ENCODE measurements around the gene UGT1A7. TPM values are rescaled to one million over a fixed set of nuclear protein-coding genes. Genes with fewer than 3 reads are reported as not detected.

UGT1A7 gene
- polyA plus RNA-seq, 1 donor from 2014 or later = not detected

DNA sequence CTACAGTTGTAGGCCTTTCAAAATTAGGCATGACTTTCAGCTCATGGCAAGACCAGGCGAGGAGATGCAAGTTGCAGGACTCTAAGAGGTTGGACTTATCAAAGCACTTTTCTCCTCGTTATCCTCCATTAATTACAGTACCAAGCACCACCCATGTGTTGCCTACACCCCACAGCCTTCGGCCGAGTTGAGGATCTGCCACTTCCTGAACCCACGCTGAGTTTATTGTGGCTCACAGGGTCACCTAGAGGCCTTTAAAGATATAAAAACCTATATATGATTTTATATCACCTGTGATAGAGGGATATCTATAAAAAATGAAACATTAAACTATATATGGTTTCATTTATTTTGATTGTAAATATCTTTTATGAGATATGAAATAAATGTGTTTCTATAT lies 42.9 kb upstream of the UGT1A7 start:
- Histone ChIP-seq H3K4me3 (ENCODE audit: low read length) (no peak overlapping the region), H3K36me3 (ENCODE audit: insufficient read depth, low read length) (no peaks in the 10 kb centered on the region), H3K79me2 (replicated peaks; ENCODE audit: insufficient read depth, low read length) (no peaks in the 10 kb centered on the region), H3K27me3 (ENCODE audit: insufficient read depth, low read depth, low read length) (no peaks in the 10 kb centered on the region), H3K27ac (ENCODE audit: low read length) (no peak overlapping the region), H3K9ac (ENCODE audit: low read length) (no peak overlapping the region), H3K4me2 (ENCODE audit: low read length) (no peak overlapping the region), H3F3A (ENCODE audit: insufficient read depth, low read length, poor library complexity, severe bottlenecking) (no peaks in the 10 kb centered on the region), H2AFZ (ENCODE audit: low read depth, low read length) (no peak overlapping the region), H3K9me3 (ENCODE audit: low read length) (no peaks in the 10 kb centered on the region), H3K9me2 (ENCODE audit: insufficient read depth, low read length) (no peaks in the 10 kb centered on the region), H4K20me1 (ENCODE audit: insufficient read depth) (no peaks in the 10 kb centered on the region)
- TF ChIP-seq POLR2AphosphoS5 (IDR thresholded peaks at IDR 0.05) (no peak), SMC3 (conservative IDR thresholded peaks at IDR 0.05; ENCODE audit: poor library complexity) (no peak), RAD21 (conservative IDR thresholded peaks at IDR 0.05) (no peak), EZH2 (IDR thresholded peaks at IDR 0.05; ENCODE audit: borderline replicate concordance, insufficient read depth, low read length, poor library complexity, severe bottlenecking) (no peak)

DNA sequence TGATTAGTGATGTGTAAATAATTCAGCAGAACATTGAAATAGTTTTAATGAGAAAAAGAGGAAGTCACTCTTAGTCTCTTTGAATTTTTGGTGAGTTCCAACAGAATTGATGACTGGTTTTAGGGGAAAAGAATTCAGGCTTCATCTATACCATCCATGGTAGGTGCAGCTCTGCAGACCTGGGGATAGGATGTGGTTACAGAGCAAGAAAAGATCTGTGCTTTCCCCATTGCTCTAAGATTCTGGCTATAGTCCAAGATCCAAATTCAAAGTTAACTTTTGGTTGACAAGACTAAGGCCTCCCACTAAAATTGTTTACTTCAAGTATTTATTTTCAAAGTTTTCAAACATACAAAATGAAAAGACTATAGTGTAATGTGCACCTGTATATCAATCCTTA lies 41.8 kb upstream of the UGT1A7 start:
- Histone ChIP-seq H3K4me3 (ENCODE audit: low read length) (no peak overlapping the region), H3K27me3 (ENCODE audit: insufficient read depth, low read depth, low read length) (no peaks in the 10 kb centered on the region), H2AFZ (ENCODE audit: low read depth, low read length) (no peak overlapping the region), H3K36me3 (ENCODE audit: insufficient read depth, low read length) (no peaks in the 10 kb centered on the region), H3F3A (ENCODE audit: insufficient read depth, low read length, poor library complexity, severe bottlenecking) (no peaks in the 10 kb centered on the region), H4K20me1 (ENCODE audit: insufficient read depth) (no peaks in the 10 kb centered on the region), H3K9ac (ENCODE audit: low read length) (no peak overlapping the region), H3K9me3 (ENCODE audit: low read length) (no peaks in the 10 kb centered on the region), H3K79me2 (replicated peaks; ENCODE audit: insufficient read depth, low read length) (no peaks in the 10 kb centered on the region), H3K27ac (ENCODE audit: low read length) (no peak overlapping the region), H3K4me2 (ENCODE audit: low read length) (no peak overlapping the region), H3K9me2 (ENCODE audit: insufficient read depth, low read length) (no peaks in the 10 kb centered on the region)
- TF ChIP-seq EZH2 (IDR thresholded peaks at IDR 0.05; ENCODE audit: borderline replicate concordance, insufficient read depth, low read length, poor library complexity, severe bottlenecking) (no peak), MXI1 (conservative IDR thresholded peaks at IDR 0.05; ENCODE audit: poor library complexity, severe bottlenecking) (no peak), REST (IDR thresholded peaks at IDR 0.05; ENCODE audit: borderline replicate concordance) (no peak), EP300 (conservative IDR thresholded peaks at IDR 0.05; ENCODE audit: poor library complexity, severe bottlenecking) (no peak), TAF1 (IDR thresholded peaks at IDR 0.05; ENCODE audit: low read depth) (no peak), POLR2AphosphoS5 (IDR thresholded peaks at IDR 0.05) (no peak), SMC3 (conservative IDR thresholded peaks at IDR 0.05; ENCODE audit: poor library complexity) (no peak), RAD21 (conservative IDR thresholded peaks at IDR 0.05) (no peak)
- TF ChIP-seq, protein P1, sequence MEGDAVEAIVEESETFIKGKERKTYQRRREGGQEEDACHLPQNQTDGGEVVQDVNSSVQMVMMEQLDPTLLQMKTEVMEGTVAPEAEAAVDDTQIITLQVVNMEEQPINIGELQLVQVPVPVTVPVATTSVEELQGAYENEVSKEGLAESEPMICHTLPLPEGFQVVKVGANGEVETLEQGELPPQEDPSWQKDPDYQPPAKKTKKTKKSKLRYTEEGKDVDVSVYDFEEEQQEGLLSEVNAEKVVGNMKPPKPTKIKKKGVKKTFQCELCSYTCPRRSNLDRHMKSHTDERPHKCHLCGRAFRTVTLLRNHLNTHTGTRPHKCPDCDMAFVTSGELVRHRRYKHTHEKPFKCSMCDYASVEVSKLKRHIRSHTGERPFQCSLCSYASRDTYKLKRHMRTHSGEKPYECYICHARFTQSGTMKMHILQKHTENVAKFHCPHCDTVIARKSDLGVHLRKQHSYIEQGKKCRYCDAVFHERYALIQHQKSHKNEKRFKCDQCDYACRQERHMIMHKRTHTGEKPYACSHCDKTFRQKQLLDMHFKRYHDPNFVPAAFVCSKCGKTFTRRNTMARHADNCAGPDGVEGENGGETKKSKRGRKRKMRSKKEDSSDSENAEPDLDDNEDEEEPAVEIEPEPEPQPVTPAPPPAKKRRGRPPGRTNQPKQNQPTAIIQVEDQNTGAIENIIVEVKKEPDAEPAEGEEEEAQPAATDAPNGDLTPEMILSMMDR (IDR thresholded peaks at IDR 0.05; ENCODE audit: poor library complexity, severe bottlenecking) = no peak
